Measurements from ENCODE around the gene GPR35. TPM values are rescaled to one million over a fixed set of nuclear protein-coding genes. Genes with fewer than 3 reads are reported as not detected.

Gene GPR35
- total RNA-seq, 1 donor from 2014 or later = 0.13 TPM

- no peak for DNase-seq (ENCODE audit: low read depth in 2 of 2)
Measured at GRCh38 chr2:240637901-240638345, 12.6 kb downstream of the GPR35 start.

GRCh38 chr2:240638512-240639160 lies 13.4 kb downstream of the GPR35 start:
- no peak for DNase-seq (ENCODE audit: low read depth in 2 of 2)

- no peak for DNase-seq (ENCODE audit: low read depth in 2 of 2)
Measured at GRCh38 chr2:240639566-240639965, 14.3 kb downstream of the GPR35 start.

- DNase-seq (ENCODE audit: low read depth in 2 of 2) = no peak
Measured at GRCh38 chr2:240640939-240641338, 15.7 kb downstream of the GPR35 start.

DNA sequence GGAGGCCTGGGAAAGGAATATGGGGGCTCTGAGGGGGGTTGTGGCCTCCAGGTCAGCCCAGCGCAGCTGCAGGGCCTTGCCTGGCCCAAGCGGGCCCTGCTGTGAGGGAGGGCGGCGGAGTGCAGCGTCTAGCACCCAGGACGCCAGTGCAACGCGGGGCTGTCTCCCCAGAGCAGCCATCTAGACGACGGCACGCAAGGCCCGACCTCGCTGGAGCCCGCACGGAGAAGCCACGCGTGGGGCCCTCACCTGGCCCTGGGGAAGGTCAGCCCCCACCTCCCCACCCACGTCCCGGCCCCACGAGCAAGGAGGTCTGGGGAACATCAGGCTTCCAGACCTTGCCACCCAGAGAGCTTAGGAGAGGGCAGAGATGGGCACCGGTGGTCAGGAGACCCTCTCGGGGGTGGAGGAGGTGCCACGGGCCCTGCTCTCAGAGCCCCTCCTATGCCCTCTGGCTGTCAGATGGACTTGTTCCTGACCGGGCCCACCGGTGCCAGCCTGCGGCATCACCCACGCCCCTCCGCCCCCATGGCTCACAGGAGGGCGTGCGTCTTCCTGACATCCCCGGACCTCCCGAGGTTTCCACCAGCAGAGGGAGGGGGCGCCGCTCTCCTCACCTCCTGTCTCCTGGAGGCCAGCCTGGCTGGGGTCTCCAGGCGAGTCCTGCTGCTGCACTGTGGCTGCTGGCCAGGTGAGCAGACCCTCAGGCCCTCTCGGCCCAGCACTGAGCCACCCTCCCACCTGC lies 17.0 kb downstream of the GPR35 start:
- no peak for DNase-seq (ENCODE audit: low read depth in 2 of 2)

GRCh38 chr2:240642806-240643092 lies 17.5 kb downstream of the GPR35 start:
- DNase-seq (ENCODE audit: low read depth in 2 of 2) = no peak

GRCh38 chr2:240643093-240643810 lies 18.0 kb downstream of the GPR35 start:
- no peak for DNase-seq (ENCODE audit: low read depth in 2 of 2)

DNA sequence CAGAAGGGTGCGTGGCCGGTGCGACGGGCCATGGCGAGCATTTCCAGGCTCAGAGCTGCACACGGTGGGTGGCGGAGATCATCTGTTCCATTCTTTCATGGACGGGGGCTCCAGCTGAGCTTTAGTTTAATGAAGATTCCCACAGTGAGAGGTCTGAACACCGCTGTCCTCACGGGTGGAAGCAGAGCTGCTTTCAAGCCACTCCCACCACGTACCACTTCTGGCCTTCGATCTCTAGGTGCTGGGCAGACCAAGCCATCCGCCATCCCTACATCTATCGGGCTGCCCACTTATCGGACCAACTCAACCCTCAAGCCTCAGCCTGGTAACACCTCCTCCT lies 18.5 kb downstream of the GPR35 start:
- DNase-seq (ENCODE audit: low read depth in 2 of 2) = no peak

DNA sequence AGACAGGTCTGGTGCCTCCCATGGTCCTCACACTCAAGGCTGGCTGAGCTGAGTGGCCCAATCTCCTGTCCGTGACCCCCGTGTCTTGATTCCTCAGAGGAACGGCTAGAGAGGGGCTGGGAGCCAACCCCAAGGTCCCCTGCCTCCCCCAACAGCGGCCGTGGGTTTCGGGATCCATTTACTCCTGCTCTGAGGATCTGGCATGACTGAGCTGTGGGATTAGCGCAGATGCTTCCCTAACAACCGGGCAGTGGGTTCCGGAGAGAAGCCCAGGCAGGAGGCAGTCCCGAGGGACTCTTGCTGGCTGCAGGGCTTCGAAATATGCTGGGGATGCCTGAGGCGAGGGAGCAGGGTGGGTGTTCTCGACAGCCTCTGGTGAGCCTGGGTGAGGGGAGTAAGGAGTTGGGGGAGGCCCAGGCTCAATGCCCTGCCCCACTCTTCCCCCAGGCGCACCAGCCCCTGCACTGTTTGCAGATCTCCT lies 18.9 kb downstream of the GPR35 start:
- DNase-seq (ENCODE audit: low read depth in 2 of 2) = no peak

GRCh38 chr2:240644859-240645301 lies 19.6 kb downstream of the GPR35 start:
- no peak for DNase-seq (ENCODE audit: low read depth in 2 of 2)

GRCh38 chr2:240645346-240645745 lies 20.1 kb downstream of the GPR35 start:
- DNase-seq (ENCODE audit: low read depth in 2 of 2) = no peak

DNA sequence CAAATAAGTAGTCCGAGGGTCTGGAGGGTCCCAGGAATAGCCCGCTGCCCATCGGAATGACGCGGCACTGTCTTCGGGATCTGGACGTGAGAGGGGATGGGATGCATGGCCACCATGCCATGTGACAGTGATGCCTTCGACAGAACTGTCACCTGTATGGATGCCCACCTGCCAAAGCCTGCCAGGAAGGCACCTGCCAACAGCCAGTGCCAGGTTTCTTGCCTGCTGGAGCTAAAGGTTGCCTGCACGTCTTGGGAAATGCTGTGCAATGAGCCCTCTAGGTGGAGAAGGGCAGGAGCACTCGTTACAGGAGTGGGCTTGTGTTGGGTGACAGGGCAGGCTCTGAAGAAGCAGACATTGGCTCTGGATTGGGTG lies 20.5 kb downstream of the GPR35 start:
- DNase-seq (ENCODE audit: low read depth in 2 of 2) = no peak

DNA sequence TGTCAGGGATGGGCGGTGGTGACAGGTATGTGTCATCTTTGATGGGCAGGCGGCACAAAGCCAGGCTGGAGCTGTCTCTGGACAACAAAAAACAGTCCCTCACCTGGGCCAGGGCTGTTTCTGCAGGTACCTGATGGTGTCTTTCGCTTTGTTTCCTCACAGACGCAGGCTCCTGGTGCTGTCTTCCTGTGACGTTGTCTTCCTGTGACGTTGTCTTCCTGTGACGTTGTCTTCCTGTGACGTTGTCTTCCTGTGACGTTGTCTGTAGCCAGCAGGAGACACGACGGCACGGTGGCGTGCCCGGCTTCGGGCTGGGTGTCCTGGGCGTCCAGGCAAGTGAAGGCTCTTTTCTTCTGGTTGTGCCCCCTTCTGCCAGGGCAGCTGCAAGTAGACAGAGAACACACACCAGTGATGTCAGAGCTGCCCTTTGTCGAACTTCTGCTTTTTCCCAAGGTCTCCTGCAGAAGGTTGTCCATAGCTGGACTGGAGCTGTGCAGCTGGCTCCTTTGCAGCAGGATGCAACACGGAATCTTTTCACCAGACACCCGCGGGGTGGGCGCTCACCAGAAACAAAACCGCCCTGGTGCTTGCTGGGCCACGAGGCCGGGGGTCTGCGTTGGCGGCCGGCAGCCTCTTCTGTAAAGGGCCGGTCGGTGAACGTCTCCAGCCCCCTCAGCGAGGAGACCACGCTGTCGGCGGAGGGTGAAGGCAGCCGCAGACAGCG lies 21.1 kb downstream of the GPR35 start:
- no peak for DNase-seq (ENCODE audit: low read depth in 2 of 2)

GRCh38 chr2:240646900-240647502 lies 21.7 kb downstream of the GPR35 start:
- DNase-seq (ENCODE audit: low read depth in 2 of 2) = no peak

DNA sequence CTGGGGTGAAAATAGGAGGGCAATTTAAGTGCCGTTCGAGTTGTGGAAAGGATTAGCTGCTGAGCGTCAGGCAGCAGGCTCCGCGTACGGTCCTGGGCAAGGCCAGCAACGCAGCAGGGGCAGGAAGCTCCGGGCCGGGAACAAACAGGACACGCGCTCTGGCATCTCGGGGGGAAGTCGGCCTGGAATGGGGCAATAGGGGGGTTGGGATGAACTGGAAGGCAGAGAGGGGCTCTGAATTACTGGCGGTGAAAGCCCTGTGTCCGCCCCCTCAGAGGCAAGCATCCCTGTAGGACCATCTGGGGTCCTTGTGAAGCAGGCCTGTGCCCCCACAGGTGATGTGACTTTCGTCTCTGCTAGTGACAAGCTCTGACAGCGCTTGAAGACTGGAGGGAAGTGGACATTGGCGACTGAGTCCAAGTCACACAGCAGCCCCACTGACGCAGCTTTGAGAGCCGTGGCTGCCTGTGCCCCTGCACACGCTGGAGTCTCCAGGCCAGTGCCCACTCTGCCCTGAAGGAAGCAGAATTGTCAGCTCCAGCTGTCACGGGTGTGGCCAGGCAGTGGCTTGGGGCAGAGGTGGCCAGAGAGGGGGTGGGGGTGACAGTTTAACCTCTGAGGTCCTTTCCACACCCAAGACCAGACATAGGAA lies 22.3 kb downstream of the GPR35 start:
- DNase-seq (ENCODE audit: low read depth in 2 of 2) = no peak

DNA sequence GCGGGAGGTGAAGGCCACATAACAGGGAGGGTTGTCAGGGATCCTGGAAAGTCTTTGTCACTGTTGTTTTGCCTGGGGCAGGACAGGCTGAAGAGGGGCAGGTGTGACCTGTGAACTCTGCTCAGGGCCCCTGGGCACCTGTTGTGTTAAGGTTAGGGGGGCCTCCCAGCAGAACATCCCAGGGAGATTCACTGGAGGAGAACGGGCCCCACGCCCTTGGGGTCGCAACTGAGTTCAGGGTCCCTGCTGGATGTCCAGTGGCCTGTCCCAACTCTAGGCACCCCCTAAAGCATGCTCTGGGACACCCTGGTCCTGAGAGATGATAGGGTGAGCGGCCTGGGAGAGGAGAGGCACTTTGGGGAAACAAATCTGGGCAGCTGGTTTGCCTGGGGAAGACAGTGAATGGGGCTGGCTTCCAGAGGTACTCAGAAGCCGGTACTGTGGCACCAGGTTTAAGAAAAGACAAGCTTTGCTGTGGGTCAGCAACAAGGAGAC lies 22.9 kb downstream of the GPR35 start:
- no peak for DNase-seq (ENCODE audit: low read depth in 2 of 2)

GRCh38 chr2:240648650-240649275 lies 23.5 kb downstream of the GPR35 start:
- DNase-seq (ENCODE audit: low read depth in 2 of 2) = no peak

DNA sequence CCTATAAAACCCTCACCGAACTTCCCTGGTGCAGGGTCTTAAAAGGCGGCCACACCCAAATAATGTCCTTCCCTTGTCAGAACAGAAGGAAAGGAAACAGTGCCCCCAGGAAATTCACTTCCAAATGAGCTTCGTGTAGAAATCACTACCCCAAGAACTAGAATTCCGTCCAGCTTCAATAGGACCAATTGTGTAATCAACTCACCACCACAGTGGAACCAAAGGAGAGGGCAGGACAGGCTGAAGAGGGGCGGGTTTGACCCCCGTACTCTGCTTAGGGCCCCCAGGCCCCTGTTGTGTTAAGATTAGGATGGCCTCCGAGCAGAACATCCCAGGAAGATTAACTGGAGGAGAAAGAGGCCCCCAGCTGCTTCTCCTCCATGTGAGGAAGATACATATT lies 24.1 kb downstream of the GPR35 start:
- DNase-seq (ENCODE audit: low read depth in 2 of 2) = no peak

- DNase-seq (ENCODE audit: low read depth in 2 of 2) = no peak
Measured at GRCh38 chr2:240650254-240650965, 25.1 kb downstream of the GPR35 start.

- no peak for DNase-seq (ENCODE audit: low read depth in 2 of 2)
Measured at GRCh38 chr2:240651185-240651584, 25.9 kb downstream of the GPR35 start.
